ENCODE data around the gene SETSIP.

The SETSIP gene

DNA sequence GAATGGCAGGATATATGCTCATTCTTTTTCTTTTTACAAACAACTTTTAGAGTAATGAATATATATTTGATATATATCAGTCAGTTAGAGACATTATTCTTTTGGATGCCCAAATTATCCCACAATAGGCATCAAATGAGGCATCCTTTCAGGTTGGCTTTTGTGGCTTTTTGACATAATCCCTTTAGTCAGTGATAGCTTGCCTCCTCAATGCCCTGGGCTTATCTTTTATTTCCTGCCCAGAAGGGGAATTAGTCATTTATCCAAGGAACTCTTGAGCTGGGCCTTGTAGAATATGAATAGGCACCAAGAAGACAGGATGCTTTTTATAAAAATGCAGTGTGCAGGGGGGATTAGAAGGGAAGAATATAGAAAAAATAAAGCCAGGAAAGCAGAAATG lies 23.3 kb downstream of the SETSIP start:
- Histone ChIP-seq H3K36me3 (no peaks in the 10 kb centered on the region), H3K4me1 (ENCODE audit: control insufficient read depth in 1 of 2, insufficient read depth in 1 of 2, low read depth in 1 of 2, low read length in 1 of 2) (no peaks in the 10 kb centered on the region), H3K27me3 (no peaks in the 10 kb centered on the region), H3K27ac (no peak overlapping the region), H3K9me3 (no peaks in the 10 kb centered on the region), H3K4me3 (ENCODE audit: low read depth in 1 of 2, low read length in 1 of 2) (no peak overlapping the region)
- TF ChIP-seq, protein P1, sequence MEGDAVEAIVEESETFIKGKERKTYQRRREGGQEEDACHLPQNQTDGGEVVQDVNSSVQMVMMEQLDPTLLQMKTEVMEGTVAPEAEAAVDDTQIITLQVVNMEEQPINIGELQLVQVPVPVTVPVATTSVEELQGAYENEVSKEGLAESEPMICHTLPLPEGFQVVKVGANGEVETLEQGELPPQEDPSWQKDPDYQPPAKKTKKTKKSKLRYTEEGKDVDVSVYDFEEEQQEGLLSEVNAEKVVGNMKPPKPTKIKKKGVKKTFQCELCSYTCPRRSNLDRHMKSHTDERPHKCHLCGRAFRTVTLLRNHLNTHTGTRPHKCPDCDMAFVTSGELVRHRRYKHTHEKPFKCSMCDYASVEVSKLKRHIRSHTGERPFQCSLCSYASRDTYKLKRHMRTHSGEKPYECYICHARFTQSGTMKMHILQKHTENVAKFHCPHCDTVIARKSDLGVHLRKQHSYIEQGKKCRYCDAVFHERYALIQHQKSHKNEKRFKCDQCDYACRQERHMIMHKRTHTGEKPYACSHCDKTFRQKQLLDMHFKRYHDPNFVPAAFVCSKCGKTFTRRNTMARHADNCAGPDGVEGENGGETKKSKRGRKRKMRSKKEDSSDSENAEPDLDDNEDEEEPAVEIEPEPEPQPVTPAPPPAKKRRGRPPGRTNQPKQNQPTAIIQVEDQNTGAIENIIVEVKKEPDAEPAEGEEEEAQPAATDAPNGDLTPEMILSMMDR (IDR thresholded peaks at IDR 0.05): no peak

DNA sequence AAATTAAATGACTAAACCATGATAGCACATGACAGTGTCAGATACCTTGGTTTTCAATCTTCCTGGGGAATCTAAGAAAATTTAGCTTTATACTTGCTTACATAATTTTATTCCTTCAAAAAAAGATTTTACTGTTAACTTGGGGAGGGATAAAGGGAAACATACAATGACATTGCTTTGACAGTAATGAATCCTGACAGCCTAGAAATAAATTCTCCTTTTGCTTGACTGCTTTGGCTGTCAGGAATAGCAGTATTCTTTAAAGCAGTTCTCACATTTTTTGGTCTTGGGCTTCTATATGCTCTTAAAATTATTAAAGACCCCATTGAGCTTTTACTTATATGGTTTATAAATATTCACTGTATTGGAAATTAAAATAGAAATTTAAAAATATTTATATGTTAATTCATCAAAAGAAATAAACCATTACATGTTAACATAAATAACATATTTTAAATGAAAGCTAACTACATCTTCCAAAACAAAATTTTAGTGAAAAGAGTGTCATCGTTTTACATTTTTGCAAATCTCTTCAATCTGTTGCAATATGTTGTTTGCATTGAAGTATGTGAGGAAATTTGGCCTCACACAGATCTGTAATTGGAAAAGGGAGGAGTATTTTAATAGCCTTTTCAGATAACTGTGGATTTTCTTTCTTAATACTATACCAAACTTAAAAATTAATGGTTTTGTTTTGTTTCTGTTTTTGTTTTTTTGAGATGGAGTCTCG lies 29.3 kb downstream of the SETSIP start:
- TF ChIP-seq, protein P1 (IDR thresholded peaks at IDR 0.05): no peak
- H3K4me1 ChIP-seq (ENCODE audit: control insufficient read depth in 1 of 2, insufficient read depth in 1 of 2, low read depth in 1 of 2, low read length in 1 of 2): no peaks in the 10 kb centered on the region
- no peaks in the 10 kb centered on the region for H3K36me3 ChIP-seq
- H3K27me3 ChIP-seq: no peaks in the 10 kb centered on the region
- no peak overlapping the region for H3K4me3 ChIP-seq (ENCODE audit: low read depth in 1 of 2, low read length in 1 of 2)
- no peak overlapping the region for H3K27ac ChIP-seq
- H3K9me3 ChIP-seq: no peaks in the 10 kb centered on the region

DNA sequence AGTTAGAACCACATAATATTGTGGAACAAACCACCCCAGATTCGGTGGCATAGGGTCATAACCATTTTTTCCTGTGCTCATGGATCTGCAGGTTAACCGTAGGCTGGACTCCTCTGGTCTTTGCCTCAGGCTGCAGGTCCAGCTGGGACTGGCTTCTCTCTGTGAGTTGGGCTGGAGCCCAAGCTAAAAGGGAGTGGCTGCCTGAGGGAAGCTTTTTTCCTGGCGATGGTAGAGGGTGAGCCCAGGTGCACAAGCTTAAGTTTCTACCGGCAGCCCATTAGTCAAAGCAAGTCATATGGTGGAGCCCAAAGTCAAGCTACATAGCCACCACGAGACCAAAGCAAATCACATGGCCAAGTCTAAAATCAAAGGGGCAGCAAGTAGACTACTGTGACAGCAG lies 31.6 kb downstream of the SETSIP start:
- Histone ChIP-seq H3K9me3 (no peaks in the 10 kb centered on the region), H3K4me1 (ENCODE audit: control insufficient read depth in 1 of 2, insufficient read depth in 1 of 2, low read depth in 1 of 2, low read length in 1 of 2) (no peaks in the 10 kb centered on the region), H3K4me3 (ENCODE audit: low read depth in 1 of 2, low read length in 1 of 2) (no peak overlapping the region), H3K27ac (no peak overlapping the region), H3K36me3 (no peaks in the 10 kb centered on the region), H3K27me3 (no peaks in the 10 kb centered on the region)
- TF ChIP-seq, protein P1 (IDR thresholded peaks at IDR 0.05): no peak

DNA sequence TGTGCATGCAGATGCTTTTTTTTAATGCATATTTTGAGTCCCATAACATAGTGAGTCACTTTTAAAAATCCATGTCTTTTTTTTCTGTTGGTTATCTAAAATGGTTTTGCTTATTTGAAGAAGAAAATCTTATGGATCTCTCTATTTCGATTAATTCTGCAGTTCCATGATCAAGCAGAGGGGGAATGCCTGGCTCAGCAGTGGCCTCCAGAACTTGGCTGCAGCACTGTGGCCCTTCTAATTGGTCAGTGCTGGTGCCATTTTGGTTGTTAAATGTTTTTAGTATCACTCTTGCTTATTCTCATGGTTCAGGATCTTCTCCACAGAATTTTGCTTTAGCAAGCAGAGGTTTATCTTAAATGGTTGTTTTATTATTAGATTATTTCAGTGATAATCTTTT lies 34.2 kb downstream of the SETSIP start:
- H3K4me1 ChIP-seq (ENCODE audit: control insufficient read depth in 1 of 2, insufficient read depth in 1 of 2, low read depth in 1 of 2, low read length in 1 of 2): no peaks in the 10 kb centered on the region
- H3K27ac ChIP-seq: no peak overlapping the region
- H3K9me3 ChIP-seq: no peaks in the 10 kb centered on the region
- H3K4me3 ChIP-seq (ENCODE audit: low read depth in 1 of 2, low read length in 1 of 2): no peak overlapping the region
- peaks cover 15% of the 10 kb centered on the region for H3K27me3 ChIP-seq
- TF ChIP-seq, protein P1 (IDR thresholded peaks at IDR 0.05): no peak
- H3K36me3 ChIP-seq: no peaks in the 10 kb centered on the region

DNA sequence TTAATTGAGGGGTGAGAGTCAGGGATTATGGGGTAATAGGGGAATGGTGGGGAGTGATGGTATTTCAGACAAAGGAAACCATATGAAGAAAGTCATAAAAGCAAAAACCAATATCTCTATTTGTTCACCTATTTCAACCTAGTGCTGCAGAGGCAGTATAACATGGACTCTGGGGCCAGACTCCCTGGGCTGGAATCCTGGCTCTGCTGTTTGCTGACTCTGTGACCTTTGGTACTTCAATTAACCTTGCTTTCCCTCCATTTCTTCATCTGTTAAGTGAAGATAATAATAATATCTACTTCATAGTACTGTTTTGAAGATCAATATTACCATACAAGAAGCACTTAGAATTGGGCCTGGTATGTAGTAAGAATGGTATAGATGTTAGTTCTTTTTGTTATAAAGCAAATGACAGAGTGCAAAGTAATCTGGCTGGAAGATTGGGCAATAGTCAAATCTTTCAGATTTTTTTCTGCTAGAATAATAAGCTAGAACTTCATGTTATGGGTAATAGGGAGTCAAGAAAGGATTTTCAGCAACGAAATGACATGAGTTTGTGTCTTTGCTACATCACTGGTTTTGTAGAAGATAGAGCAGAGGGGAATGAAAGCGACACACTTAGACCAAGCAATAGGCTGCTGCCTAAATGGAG lies 36.4 kb downstream of the SETSIP start:
- no peak overlapping the region for H3K27ac ChIP-seq
- no peaks in the 10 kb centered on the region for H3K36me3 ChIP-seq
- H3K4me3 ChIP-seq (ENCODE audit: low read depth in 1 of 2, low read length in 1 of 2): no peak overlapping the region
- peaks cover 32% of the 10 kb centered on the region for H3K27me3 ChIP-seq
- TF ChIP-seq, protein P1 (IDR thresholded peaks at IDR 0.05): no peak
- no peaks in the 10 kb centered on the region for H3K9me3 ChIP-seq
- no peaks in the 10 kb centered on the region for H3K4me1 ChIP-seq (ENCODE audit: control insufficient read depth in 1 of 2, insufficient read depth in 1 of 2, low read depth in 1 of 2, low read length in 1 of 2)

Measured in neutrophil (primary cell).